Measurements from ENCODE around the gene KRT17. TPM values are rescaled to one million over a fixed set of nuclear protein-coding genes. Genes with fewer than 3 reads are reported as not detected.
"Not testable (repeated sequence)": the region's sequence is repeated elsewhere in the genome, so short reads cannot be mapped to it uniquely, and the experiment has no call there.

Gene KRT17
- total RNA-seq, 1 experiment from 2014 or later, result 29.0 TPM

- no peak for DNase-seq
- peak overlapping the region; percentile 99 for H3K4me2 ChIP-seq
- ChIA-PET CTCF (no interaction called here), POLR2A (ENCODE audit: unreplicated experiment) (no interaction called here)
- TF ChIP-seq CTCF (conservative IDR thresholded peaks at IDR 0.05) (no peak), EZH2 (IDR thresholded peaks at IDR 0.05; ENCODE audit: low read depth) (no peak)
- intact Hi-C loops (cut with micrococcal nuclease; ENCODE audit: unreplicated experiment), result no loop called here
- no peaks in the 10 kb centered on the region for H3K27me3 ChIP-seq (ENCODE audit: insufficient read depth, low read depth)
- no peaks in the 10 kb centered on the region for H3K9me2 ChIP-seq (ENCODE audit: insufficient read depth)
- no peaks in the 10 kb centered on the region for H4K20me1 ChIP-seq (ENCODE audit: insufficient read depth)
- no peak overlapping the region for H3K27ac ChIP-seq
- no peaks in the 10 kb centered on the region for H3K9me3 ChIP-seq (ENCODE audit: insufficient read depth, low read depth)
- no peaks in the 10 kb centered on the region for H3K36me3 ChIP-seq (ENCODE audit: low read depth)
- peaks cover 15% of the 10 kb centered on the region; the same call in 1 of the 2 replicates for H3F3A ChIP-seq (ENCODE audit: insufficient read depth, low read depth)
- H3K79me2 ChIP-seq (ENCODE audit: low read depth), result no peaks in the 10 kb centered on the region
- H3K4me3 ChIP-seq, result no peak overlapping the region; the same call in 1 of the 2 replicates
- no TSS peak for BruUV-seq (replicated peaks)
- H3K4me1 ChIP-seq (replicated peaks; ENCODE audit: insufficient read depth), result peaks cover 24% of the 10 kb centered on the region
- no peak overlapping the region for H2AFZ ChIP-seq
Observed at GRCh38 chr17:41610965-41611640, 13.3 kb downstream of the KRT17 start.

GRCh38 chr17:41610061-41610517 lies 14.3 kb downstream of the KRT17 start:
- peaks cover 15% of the 10 kb centered on the region; the same call in 1 of the 2 replicates for H3F3A ChIP-seq (ENCODE audit: insufficient read depth, low read depth)
- peaks cover 19% of the 10 kb centered on the region for H3K4me1 ChIP-seq (replicated peaks; ENCODE audit: insufficient read depth)
- DNase-seq; H3K27ac ChIP-seq; H3K9me2 ChIP-seq (ENCODE audit: insufficient read depth); POLR2A ChIA-PET (ENCODE audit: unreplicated experiment); H3K27me3 ChIP-seq (ENCODE audit: insufficient read depth, low read depth); H3K36me3 ChIP-seq (ENCODE audit: low read depth); H3K4me2 ChIP-seq; H3K4me3 ChIP-seq; H3K79me2 ChIP-seq (ENCODE audit: low read depth); CTCF ChIA-PET; H3K9me3 ChIP-seq (ENCODE audit: insufficient read depth, low read depth); H4K20me1 ChIP-seq (ENCODE audit: insufficient read depth); BruUV-seq (replicated peaks); intact Hi-C loops (cut with micrococcal nuclease; ENCODE audit: unreplicated experiment); H2AFZ ChIP-seq: not testable (repeated sequence)

GRCh38 chr17:41606930-41607329 lies 17.4 kb downstream of the KRT17 start:
- H3K9me2 ChIP-seq (ENCODE audit: insufficient read depth); POLR2A ChIA-PET (ENCODE audit: unreplicated experiment); CTCF ChIA-PET: not testable (repeated sequence)

GRCh38 chr17:41602524-41602923 lies 21.9 kb downstream of the KRT17 start:
- TF ChIP-seq EZH2 (IDR thresholded peaks at IDR 0.05; ENCODE audit: low read depth) (no peak), CTCF (conservative IDR thresholded peaks at IDR 0.05) (no peak; the same call in 1 of the 2 replicates)
- Histone ChIP-seq H3K27ac (no peak overlapping the region), H3K4me3 (no peak overlapping the region), H3K9me3 (ENCODE audit: insufficient read depth, low read depth) (no peaks in the 10 kb centered on the region), H3K79me2 (ENCODE audit: low read depth) (no peaks in the 10 kb centered on the region), H3K27me3 (ENCODE audit: insufficient read depth, low read depth) (no peaks in the 10 kb centered on the region), H3K36me3 (ENCODE audit: low read depth) (no peaks in the 10 kb centered on the region), H3K4me1 (replicated peaks; ENCODE audit: insufficient read depth) (no peaks in the 10 kb centered on the region; the same call in 1 of the 2 replicates), H3K4me2 (no peak overlapping the region), H3F3A (ENCODE audit: insufficient read depth, low read depth) (no peaks in the 10 kb centered on the region), H4K20me1 (ENCODE audit: insufficient read depth) (no peaks in the 10 kb centered on the region), H3K9me2 (ENCODE audit: insufficient read depth) (no peaks in the 10 kb centered on the region), H2AFZ (no peak overlapping the region)
- ChIA-PET CTCF (no interaction called here), POLR2A (ENCODE audit: unreplicated experiment) (no interaction called here)
- DNase-seq, result peak in 1 of 2 experiments; percentile 39
- intact Hi-C loops (cut with micrococcal nuclease; ENCODE audit: unreplicated experiment), result no loop called here
- no TSS peak for BruUV-seq (replicated peaks)

More at GRCh38 chr17:41606930-41607329, 17.4 kb downstream of the KRT17 start:
- intact Hi-C loops (cut with micrococcal nuclease; ENCODE audit: unreplicated experiment); H3K4me2 ChIP-seq; H3K27ac ChIP-seq; H3K36me3 ChIP-seq (ENCODE audit: low read depth); H3K4me3 ChIP-seq; DNase-seq; H3F3A ChIP-seq (ENCODE audit: insufficient read depth, low read depth); H3K27me3 ChIP-seq (ENCODE audit: insufficient read depth, low read depth); H4K20me1 ChIP-seq (ENCODE audit: insufficient read depth); H3K4me1 ChIP-seq (replicated peaks; ENCODE audit: insufficient read depth); H3K79me2 ChIP-seq (ENCODE audit: low read depth); H2AFZ ChIP-seq; BruUV-seq (replicated peaks); H3K9me3 ChIP-seq (ENCODE audit: insufficient read depth, low read depth): not testable (repeated sequence)

Measured in PC-9 (cell line).